ENCODE data around the gene HAGH. TPM values are rescaled to one million over a fixed set of nuclear protein-coding genes. Genes with fewer than 3 reads are reported as not detected.
A peak's percentile ranks its signal among the peaks of the same experiment; 100 is the strongest.
"Not testable (repeated sequence)": the region's sequence is repeated elsewhere in the genome, so short reads cannot be mapped to it uniquely, and the experiment has no call there.

Gene HAGH
- total RNA-seq, 3 donors from 2014 or later: 34.4 to 45.9 (median 35.3) TPM

- Mint-ChIP-seq H3K4me1 (ENCODE audit: low read depth) (peaks cover 7% of the 10 kb centered on the region), H3K36me3 (ENCODE audit: insufficient read depth) (peaks cover 11% of the 10 kb centered on the region), H3K4me3 (no peak overlapping the region), H3K9me3 (no peaks in the 10 kb centered on the region), H3K27me3 (ENCODE audit: low read depth) (no peaks in the 10 kb centered on the region)
- DNase-seq: no peak
- ATAC-seq: no peak
Measured at GRCh38 chr16:1809281-1809801, 17.3 kb downstream of the HAGH start.

DNA sequence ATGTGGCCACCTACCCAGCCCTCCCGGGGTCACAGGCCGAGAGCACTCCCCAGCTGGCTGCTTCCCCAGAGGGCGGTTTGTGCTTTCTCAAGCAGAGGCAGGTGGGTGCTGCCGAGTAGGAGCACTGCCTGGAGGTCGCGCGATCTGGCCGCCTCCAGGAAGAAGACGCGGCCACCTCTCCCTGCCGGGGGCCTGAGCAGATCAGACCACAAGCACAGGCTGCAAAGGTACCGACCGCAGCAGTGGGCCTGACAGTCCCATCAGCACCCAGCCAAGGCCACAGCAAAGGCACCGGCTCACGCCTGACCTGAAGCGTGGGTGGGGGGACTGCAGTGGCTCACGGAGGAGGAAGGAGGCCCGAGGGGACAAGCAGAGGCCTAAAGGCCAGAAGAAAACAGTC lies 17.9 kb downstream of the HAGH start:
- H3K9me3 Mint-ChIP-seq: no peaks in the 10 kb centered on the region
- H3K4me1 Mint-ChIP-seq (ENCODE audit: low read depth): peaks cover 7% of the 10 kb centered on the region
- no peak overlapping the region for H3K4me3 Mint-ChIP-seq
- DNase-seq: no peak
- peaks cover 11% of the 10 kb centered on the region for H3K36me3 Mint-ChIP-seq (ENCODE audit: insufficient read depth)
- no peak for ATAC-seq
- H3K27me3 Mint-ChIP-seq (ENCODE audit: low read depth): no peaks in the 10 kb centered on the region

DNA sequence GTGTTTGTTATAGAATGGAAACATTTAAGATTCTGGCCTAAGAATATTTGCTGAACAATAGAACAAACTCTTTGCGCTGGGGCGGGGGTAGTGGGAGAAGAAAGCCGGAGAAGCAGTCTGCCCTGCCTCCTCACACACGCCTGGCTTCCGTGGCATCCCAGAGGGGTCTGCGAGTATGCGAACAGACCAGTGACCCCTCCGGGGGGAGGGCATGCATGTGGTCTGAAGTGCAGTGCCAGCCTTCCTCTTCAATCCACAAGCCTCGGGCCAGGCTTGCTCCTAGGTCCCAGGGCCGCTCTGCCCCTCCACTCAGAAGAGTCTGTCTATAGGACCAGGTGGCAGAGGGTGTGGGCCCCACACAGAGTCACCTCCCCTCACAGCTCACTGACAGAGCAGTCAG lies 19.0 kb downstream of the HAGH start:
- no peak for ATAC-seq
- Mint-ChIP-seq H3K9me3 (no peaks in the 10 kb centered on the region), H3K4me3 (no peak overlapping the region), H3K27me3 (ENCODE audit: low read depth) (no peaks in the 10 kb centered on the region), H3K4me1 (ENCODE audit: low read depth) (peaks cover 2% of the 10 kb centered on the region), H3K36me3 (ENCODE audit: insufficient read depth) (peaks cover 9% of the 10 kb centered on the region)
- no peak for DNase-seq

- DNase-seq: no peak
- no peak overlapping the region for H3K4me3 Mint-ChIP-seq
- H3K36me3 Mint-ChIP-seq (ENCODE audit: insufficient read depth): no peaks in the 10 kb centered on the region
- no peaks in the 10 kb centered on the region for H3K4me1 Mint-ChIP-seq (ENCODE audit: low read depth)
- H3K27me3 Mint-ChIP-seq (ENCODE audit: low read depth): no peaks in the 10 kb centered on the region
- ATAC-seq: no peak
- H3K9me3 Mint-ChIP-seq: peaks cover 4% of the 10 kb centered on the region
Measured at GRCh38 chr16:1800701-1801100, 25.9 kb downstream of the HAGH start.

GRCh38 chr16:1799263-1799662 lies 27.4 kb downstream of the HAGH start:
- H3K9me3 Mint-ChIP-seq; H3K27me3 Mint-ChIP-seq (ENCODE audit: low read depth); ATAC-seq; H3K36me3 Mint-ChIP-seq (ENCODE audit: insufficient read depth); H3K4me3 Mint-ChIP-seq; H3K4me1 Mint-ChIP-seq (ENCODE audit: low read depth); DNase-seq: not testable (repeated sequence)

DNA sequence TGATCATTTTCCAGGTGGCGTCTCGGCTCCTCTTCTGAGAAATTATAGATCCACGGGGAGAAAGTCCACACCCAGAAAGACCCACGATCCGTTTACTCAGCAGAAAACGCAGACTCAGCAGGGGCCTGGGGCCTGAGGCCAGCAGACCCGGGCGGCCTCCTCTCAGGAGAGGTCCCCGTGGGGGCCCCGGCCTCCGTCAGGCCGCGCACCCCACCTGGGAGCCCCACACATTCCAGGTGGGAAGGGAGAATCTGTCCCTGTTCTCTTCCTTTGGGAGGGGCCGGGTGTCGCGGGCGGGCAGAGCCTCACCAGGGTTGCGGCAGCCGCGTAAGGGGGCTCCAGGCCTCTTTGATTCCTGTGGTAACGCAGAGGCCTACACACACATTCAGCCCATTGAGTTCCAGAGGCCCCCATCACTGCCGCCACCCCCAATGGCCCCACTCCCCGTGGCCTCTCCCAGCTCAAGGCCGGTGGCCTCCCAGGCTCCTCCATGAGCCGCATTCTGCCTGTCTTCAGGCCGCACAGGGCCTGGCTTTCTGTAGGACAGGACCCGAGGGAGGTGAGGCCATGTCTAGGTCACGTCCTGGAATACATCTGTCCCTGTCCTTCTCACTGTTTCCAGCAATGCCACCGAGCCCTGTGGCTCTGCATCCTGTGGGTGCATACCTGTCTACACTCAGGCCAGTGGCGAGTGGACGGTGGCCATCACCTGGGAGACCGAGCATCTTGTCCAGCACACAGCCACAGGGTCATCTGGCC lies 31.5 kb downstream of the HAGH start:
- DNase-seq: no peak
- Mint-ChIP-seq H3K36me3 (ENCODE audit: insufficient read depth) (no peaks in the 10 kb centered on the region), H3K4me3 (no peak overlapping the region), H3K4me1 (ENCODE audit: low read depth) (no peaks in the 10 kb centered on the region), H3K27me3 (ENCODE audit: low read depth) (no peaks in the 10 kb centered on the region), H3K9me3 (peaks cover 4% of the 10 kb centered on the region)
- no peak for ATAC-seq

DNA sequence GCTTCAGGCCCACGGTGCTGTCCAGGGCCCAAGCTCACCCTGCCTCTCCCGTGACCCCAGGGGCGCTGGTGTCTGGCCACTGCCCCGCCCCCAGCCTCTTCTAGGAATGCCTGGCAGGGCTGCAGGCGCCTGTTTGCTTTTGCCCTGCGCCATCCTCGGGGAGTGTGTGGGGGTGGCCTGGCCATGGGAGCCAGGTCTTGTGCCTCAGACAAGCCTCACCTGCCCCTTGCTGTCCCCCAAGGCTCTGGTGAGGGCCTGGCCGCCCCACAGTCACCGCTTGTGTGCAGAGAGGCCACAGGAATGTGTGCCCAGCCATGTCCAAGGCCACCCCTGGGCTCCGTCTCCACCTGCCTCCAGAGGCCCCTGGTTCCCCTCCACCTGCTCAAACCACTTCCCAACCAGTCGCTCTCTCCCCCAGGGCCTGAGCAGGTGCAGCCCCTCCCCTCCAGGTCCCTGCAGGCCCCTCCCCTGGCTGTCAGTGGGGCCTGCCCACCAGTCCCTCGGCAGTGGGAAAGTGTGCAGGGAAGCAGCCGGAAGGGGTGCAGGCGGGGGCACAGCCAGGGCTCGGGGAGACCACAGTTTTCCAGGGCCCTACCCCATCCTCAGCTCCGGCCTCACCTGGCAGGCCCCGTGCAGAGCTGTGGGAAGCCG lies 32.3 kb downstream of the HAGH start:
- peaks cover 4% of the 10 kb centered on the region for H3K9me3 Mint-ChIP-seq
- no peaks in the 10 kb centered on the region for H3K36me3 Mint-ChIP-seq (ENCODE audit: insufficient read depth)
- ATAC-seq: no peak
- no peak for DNase-seq
- H3K27me3 Mint-ChIP-seq (ENCODE audit: low read depth): no peaks in the 10 kb centered on the region
- H3K4me1 Mint-ChIP-seq (ENCODE audit: low read depth): no peaks in the 10 kb centered on the region
- no peak overlapping the region for H3K4me3 Mint-ChIP-seq

- Mint-ChIP-seq H3K4me3 (no peak within 1 kb of the TSS), H3K27me3 (ENCODE audit: low read depth) (no peaks in the 10 kb centered on the region), H3K36me3 (ENCODE audit: insufficient read depth) (peaks cover 4% of the 10 kb centered on the region), H3K9me3 (no peaks in the 10 kb centered on the region), H3K4me1 (ENCODE audit: low read depth) (no peaks in the 10 kb centered on the region)
- DNase-seq (no peak), ATAC-seq (no peak)
Measured at GRCh38 chr16:1793578-1794220, 32.9 kb downstream of the HAGH start, which contains the start of gene IGFALS. Gene IGFALS, minus strand, starts transcription at chr16:1793705. Its CDS starts 53 bp downstream, at chr16:1793652.

DNA sequence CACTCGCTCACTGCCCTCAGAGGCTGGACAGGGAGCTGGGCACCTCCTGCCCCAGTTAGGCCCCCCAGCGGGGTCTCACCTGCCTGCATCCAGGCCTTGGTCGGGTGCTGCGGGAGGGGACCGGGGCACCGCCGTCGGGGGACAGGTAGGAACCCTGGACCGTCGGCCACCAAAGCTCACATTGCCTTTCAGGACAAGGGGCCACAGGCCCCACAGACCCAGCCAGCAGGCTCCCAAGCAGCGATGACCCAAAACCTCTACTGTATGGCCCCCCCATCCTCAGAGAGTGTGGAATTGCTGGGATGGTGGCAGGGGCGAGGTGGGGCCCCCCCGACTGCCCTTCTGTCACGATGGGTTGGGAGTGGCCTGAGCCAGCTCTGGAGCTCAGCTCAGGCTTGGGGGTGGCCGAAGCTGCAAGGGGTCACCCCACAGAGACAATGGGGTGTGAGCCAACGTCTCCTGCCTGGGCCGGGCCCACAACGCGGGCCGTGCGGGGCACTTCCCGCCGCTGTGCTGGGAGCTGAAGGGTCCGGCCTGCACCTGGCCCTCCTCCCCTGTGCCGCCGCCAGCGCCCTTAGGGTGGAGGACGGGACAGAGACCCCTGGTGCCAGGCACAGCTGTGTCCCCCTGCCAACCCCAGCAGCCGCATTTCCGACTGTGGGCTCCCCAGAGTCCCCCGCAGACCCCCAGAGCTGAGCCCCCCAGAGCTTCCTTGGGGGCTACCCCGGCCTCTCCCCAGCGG lies 33.6 kb downstream of the HAGH start:
- H3K36me3 Mint-ChIP-seq (ENCODE audit: insufficient read depth): peaks cover 4% of the 10 kb centered on the region
- no peak for DNase-seq
- no peak overlapping the region for H3K4me3 Mint-ChIP-seq
- no peaks in the 10 kb centered on the region for H3K27me3 Mint-ChIP-seq (ENCODE audit: low read depth)
- H3K9me3 Mint-ChIP-seq: no peaks in the 10 kb centered on the region
- no peaks in the 10 kb centered on the region for H3K4me1 Mint-ChIP-seq (ENCODE audit: low read depth)
- no peak for ATAC-seq

GRCh38 chr16:1791943-1792812 lies 34.4 kb downstream of the HAGH start:
- DNase-seq: no peak
- Mint-ChIP-seq H3K4me1 (ENCODE audit: low read depth) (no peaks in the 10 kb centered on the region), H3K27me3 (ENCODE audit: low read depth) (no peaks in the 10 kb centered on the region), H3K4me3 (no peak overlapping the region), H3K9me3 (no peaks in the 10 kb centered on the region), H3K36me3 (ENCODE audit: insufficient read depth) (peaks cover 4% of the 10 kb centered on the region)
- ATAC-seq: peak in 1 of 2 donors; percentile 16

DNA sequence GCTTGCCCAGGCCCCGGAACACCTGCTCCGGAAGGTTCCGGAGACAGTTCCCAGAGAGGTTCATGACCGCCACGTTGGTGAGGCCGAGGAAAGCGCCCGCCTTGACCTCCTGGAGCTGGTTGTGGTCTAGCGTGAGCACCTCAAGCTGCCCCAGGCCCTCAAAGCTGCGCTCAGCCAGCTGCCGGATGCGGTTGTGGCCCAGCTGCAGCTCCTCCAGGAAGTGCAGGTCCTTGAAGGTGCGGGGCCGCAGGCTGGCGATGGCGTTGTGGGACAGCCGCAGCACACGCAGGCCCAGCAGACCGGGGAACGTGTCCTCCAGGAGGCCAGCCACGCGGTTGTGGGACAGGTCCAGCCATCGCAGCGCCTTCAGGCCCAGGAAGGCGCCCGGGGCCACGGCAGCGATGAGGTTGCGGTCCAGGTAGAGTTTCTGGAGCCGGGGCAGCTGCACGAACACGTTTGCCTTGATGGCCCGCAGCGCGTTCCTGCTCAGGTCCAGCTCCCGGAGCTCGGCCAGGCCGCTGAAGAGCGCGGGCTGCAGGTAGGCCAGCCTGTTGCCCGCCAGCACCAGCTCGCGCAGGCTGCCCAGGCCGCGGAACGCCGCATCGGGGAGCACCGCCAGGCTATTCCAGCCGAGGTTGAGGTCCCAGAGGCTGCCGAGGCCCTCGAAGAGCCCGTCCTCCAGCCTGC lies 35.2 kb downstream of the HAGH start:
- no peaks in the 10 kb centered on the region for H3K9me3 Mint-ChIP-seq
- H3K4me1 Mint-ChIP-seq (ENCODE audit: low read depth): peaks cover 3% of the 10 kb centered on the region
- H3K27me3 Mint-ChIP-seq (ENCODE audit: low read depth): no peaks in the 10 kb centered on the region
- DNase-seq: no peak
- peaks cover 4% of the 10 kb centered on the region for H3K36me3 Mint-ChIP-seq (ENCODE audit: insufficient read depth)
- no peak overlapping the region for H3K4me3 Mint-ChIP-seq
- ATAC-seq: no peak

- peaks cover 4% of the 10 kb centered on the region for H3K36me3 Mint-ChIP-seq (ENCODE audit: insufficient read depth)
- DNase-seq: no peak
- no peak for ATAC-seq
- H3K9me3 Mint-ChIP-seq: no peaks in the 10 kb centered on the region
- peaks cover 3% of the 10 kb centered on the region for H3K4me1 Mint-ChIP-seq (ENCODE audit: low read depth)
- no peaks in the 10 kb centered on the region for H3K27me3 Mint-ChIP-seq (ENCODE audit: low read depth)
- H3K4me3 Mint-ChIP-seq: no peak overlapping the region
Measured at GRCh38 chr16:1790611-1791255, 35.9 kb downstream of the HAGH start.

DNA sequence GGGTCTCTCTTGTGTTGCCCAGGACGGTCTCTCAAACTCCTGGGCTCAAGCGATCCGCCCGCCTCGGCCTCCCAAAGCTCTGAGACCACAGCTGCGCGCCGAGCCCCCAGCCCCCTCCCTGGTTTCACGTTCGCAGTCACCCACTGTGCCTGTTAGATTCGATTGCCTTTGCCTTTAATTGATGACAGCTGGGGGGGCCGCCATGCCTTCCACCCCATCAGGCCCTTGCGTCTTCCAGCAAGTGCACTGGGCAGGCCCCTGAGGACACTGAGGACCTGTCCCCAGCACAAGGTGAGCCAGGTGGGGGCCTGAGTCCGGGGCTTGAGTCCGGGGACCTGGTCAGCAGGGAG lies 36.4 kb downstream of the HAGH start:
- H3K36me3 Mint-ChIP-seq (ENCODE audit: insufficient read depth): peaks cover 4% of the 10 kb centered on the region
- no peak overlapping the region for H3K4me3 Mint-ChIP-seq
- peaks cover 8% of the 10 kb centered on the region for H3K4me1 Mint-ChIP-seq (ENCODE audit: low read depth)
- no peaks in the 10 kb centered on the region for H3K27me3 Mint-ChIP-seq (ENCODE audit: low read depth)
- DNase-seq: no peak
- H3K9me3 Mint-ChIP-seq: no peaks in the 10 kb centered on the region
- no peak for ATAC-seq
